GM18951 (cell line): Measurements from ENCODE around the gene CTAGE9.

Source experiments
- POLR2A ChIP-seq: IDR thresholded peaks from 4 replicates; pipeline ENCODE4 v1.6.1; 2011; ENCODE audit warnings: mild to moderate bottlenecking; ENCODE audit not compliant: insufficient read length, insufficient read depth; ENCODE audit errors: extremely low read depth
- in situ Hi-C: fragments of 300-500 bp; cut with MboI; formaldehyde crosslinking; loops from one replicate; pipeline ENCODE4 v1.12.0; 2022; ENCODE audit warnings: low sequenced_read_pairs, mixed read lengths, inconsistent platforms; ENCODE audit not compliant: unreplicated experiment

The CTAGE9 gene

DNA sequence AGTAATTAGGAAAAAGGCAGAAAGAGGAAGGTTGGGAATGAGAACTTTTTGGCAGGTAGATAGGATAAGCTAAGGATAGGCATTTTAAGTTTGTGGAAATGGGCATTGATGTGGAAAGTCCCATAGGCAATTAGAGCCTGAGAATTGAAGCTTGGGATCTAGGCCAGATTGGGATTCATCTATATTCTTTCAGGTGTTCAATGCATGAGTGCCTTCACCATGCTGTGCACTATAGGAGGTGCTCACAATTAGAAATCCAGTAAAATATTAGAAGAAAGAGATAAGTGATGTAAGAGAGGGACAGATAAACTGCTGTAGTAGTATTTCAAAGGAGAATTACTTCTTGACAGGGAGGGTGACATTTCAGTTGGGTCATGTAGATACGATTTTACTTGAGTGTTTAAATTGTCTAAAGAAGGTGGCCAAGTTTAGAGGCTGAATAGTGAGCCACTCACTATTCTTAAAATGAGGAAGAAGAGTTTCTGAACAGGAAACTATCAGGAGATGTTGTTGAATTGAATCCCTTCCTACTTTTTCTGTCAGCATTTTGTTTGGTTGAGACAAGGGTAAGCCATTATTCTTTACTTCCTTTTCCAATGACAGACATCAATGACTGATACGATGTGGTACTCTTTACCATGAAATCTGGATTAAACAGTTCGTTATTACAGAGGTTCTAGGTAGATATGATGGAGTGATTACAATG is 31.0 kb upstream of the CTAGE9 start:
- in situ Hi-C loops: no loop called here
- TF ChIP-seq POLR2A: no peak

DNA sequence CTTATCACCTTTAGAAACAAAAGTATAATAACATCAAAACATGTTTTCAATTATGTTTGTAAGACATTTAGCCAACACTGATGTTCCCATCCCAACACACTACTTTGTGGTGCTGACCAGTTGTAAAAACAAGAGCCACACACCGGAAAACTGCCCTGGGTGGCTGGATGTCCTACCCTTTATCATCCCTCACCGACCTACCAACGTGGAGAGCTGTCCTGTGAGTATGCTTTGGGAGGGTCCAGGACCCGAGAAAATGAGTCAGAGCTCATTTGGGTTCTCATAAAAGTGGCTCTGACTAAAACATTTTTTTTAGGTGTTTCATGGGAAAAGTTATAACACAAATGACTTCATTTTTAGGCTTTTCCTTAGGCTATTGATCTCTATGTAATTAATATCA is 29.3 kb upstream of the CTAGE9 start:
- in situ Hi-C loops: no loop called here
- no peak for TF ChIP-seq POLR2A

DNA sequence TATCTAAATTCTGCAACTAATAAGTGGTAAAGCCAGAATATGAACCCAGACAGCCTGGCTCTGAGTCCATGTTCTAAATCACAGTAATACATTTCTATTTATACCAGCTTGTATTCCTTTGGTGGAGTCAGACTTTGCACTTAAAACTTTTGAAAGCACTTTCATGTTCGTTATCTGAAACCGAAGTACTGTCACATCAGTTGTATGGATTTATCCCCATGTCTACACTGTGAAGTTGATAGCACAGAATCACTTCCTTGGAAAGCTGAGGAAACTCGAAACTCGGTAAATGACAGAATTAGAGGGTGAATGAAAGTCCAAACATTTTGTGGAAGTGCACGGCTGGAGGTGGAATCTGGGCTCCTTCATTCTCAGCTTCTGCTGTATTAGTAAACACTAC is 28.3 kb upstream of the CTAGE9 start:
- in situ Hi-C loops: no loop called here

DNA sequence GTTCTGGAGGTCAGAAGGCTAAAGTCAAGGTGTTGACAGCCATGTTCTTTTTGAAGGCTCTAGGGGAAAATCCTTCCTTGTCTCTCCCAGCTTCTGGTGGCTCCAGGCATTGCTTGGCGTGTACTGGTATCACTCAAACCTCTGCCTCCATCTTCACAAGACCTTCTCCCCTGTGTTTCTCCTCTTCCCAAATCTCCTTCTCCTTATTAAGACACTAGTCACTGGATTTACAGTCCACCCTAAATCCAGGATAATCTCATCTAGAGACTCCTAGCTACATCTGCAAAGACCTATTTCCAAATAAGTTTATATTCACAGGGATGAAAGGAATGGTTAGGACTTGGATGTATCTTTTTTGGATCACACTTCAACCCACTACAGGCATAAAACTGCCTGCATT is 26.0 kb upstream of the CTAGE9 start:
- in situ Hi-C loops: no loop called here

More for the DNA sequence above, 28.3 kb upstream of the CTAGE9 start:
- TF ChIP-seq POLR2A: no peak

DNA sequence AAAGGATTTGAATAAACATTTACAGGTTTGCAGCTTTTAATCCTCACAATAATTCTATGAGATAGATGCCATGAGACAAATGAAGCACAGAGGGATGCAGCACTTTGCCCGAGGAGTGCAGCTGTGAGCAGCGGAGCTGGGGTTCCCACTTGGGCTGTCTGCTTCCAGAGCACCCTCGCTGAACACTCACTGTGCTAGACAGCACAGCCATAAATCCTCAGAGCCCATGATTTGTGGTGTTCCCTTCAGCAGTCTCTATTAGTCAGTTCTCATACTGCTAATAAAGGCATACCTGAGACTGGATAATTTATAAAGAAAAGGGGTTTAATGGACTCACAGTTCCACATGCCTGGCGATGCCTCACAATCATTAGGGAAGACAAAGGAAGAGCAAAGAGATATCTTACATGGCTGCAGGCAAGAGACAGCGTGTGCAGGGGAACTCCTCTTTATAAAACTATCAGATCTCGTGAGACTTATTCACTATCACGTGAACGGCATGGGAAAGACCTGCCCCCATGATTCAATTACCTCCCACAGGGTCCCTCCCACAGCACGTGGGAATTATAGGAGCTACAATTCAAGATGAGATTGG is 25.3 kb upstream of the CTAGE9 start:
- in situ Hi-C loops: no loop called here
- no peak for TF ChIP-seq POLR2A

More for the DNA sequence above, 26.0 kb upstream of the CTAGE9 start:
- TF ChIP-seq POLR2A: no peak

DNA sequence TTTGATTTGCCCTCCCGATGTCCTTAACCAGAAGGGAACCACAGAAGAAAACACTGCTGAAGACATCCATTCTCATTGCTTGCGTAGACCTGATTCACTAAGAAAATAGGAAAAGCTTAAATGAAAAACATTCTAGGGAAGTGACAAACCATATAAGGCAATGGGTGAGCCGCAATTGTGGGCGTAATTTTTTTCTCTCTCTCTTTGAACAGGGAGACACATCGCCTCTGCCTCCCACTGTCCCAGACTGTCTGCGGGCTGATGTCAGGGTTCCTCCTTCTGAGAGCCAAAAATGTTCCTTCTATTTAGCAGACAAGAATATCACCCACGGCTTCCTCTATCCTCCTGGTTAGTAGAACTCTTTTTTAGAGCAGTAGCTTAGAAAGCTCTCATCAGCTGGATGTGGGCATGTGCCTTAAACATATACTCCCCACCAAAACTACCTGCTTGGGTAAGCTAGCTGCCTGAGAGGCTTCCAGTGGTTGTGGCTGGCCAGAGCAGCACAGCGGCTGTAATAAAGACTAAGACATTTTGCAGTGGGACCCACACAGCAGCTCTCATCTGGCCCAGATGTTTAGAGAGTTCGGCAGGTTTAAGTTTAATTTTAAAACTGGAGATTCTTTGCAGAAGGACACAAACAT is 22.7 kb upstream of the CTAGE9 start:
- TF ChIP-seq POLR2A: no peak
- in situ Hi-C loops: no loop called here

DNA sequence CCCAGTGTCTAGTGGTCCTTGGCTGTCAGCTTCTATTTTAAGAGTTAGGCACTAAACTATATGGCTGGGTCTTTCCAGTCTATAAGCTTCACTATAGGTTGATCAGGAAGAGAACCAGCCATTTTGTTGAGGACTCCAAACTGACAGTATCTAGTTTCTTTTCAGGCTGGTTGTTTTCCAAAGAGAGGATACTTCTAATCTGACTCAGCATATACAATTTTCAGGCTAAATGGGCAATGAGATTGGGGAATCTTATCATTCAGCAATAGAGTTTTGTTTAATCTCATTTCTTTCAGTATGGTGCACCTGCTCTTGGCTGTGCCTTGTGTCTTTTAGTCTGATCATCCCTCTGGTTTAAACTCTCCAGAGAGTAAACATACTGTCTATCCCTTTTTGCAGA is 20.4 kb upstream of the CTAGE9 start:
- TF ChIP-seq POLR2A: no peak

DNA sequence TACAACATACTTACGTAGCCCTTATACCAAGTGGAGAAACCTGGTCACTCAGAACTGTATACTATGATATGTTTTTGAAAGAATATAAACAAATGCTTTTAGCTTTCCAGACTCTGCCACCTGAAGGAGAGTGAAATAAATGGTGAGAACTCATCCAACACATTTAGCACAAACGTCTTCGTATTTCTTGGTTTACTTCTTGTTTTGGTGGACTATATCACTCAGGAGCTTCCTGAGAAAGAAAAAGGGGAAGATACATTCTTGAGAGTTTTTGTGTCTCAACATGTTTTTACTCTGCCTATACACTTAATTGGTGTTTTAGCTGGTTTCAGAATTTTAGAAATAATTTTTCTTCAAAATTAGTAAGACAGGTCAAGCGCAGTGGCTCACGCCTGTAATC is 19.4 kb upstream of the CTAGE9 start:
- no peak for TF ChIP-seq POLR2A
- in situ Hi-C loops: no loop called here

More for the DNA sequence above, 20.4 kb upstream of the CTAGE9 start:
- in situ Hi-C loops: no loop called here

DNA sequence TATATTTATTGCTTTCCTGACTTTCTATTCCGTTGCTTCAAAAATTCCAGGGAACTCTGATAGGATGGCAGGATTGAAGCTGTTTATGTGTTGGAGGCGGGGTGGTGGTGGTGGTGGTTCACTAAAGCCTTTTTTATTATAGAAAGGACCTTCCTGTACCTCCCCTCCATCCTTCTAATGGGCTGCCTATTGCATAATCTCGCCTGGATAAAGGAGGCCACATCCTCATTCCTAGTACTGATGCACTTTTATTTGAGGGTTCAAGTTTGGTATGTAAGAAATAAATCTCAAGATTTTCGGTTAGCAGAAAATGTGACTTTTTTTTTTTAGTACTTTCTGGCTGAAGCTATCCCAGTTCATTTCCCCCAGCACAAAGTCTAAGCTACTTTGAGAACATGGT is 18.7 kb upstream of the CTAGE9 start:
- in situ Hi-C loops: no loop called here
- TF ChIP-seq POLR2A: no peak

DNA sequence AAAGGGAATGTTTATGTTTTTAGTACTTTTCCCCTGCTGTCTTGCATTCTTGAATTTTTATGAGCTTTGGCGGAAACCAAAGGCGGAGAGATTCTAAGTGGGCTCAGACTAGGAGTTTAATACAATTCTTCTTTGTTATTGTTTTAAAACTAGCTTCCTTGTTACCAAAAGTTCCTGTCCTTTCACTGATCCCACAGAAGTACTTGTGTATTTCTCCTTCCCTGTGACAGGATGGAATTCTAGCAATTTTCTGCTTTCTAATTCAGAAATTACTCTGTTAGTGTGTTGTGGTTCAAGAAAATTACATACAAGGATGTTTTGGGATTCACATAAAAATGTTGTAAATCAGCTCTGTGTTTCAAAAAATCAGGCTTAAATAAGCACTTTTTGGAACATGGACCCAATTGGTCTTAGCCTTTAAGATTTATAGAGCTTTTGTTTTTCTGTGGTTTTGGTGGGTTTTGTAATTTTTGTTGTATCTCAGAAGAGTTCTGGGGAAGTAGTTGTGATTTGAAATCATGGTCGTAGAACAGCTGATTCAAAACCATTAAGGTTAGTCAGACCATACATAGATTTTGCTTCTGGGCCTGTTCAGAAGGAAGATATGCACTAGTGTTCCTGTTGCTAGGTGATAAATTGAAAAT is 17.6 kb upstream of the CTAGE9 start:
- in situ Hi-C loops: no loop called here
- TF ChIP-seq POLR2A: no peak

DNA sequence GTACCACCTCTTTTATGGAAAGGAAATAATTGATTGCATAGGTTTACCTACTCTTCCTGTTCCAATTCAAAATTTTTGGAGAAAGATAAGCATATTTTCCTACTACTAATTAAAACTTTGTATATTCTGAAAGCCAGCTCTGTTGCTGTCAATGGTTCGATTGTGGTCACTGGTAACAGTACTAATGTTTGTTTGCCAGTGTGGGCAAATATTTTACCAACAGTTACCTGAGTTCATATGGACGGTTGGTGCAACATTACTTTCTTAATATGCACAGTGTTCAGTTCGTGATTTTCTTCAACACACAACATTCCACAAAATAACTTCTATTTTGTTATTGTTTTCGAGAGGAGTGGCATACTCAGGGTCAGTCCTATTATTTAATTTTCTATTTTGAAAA is 17.1 kb upstream of the CTAGE9 start:
- no peak for TF ChIP-seq POLR2A
- in situ Hi-C loops: no loop called here

DNA sequence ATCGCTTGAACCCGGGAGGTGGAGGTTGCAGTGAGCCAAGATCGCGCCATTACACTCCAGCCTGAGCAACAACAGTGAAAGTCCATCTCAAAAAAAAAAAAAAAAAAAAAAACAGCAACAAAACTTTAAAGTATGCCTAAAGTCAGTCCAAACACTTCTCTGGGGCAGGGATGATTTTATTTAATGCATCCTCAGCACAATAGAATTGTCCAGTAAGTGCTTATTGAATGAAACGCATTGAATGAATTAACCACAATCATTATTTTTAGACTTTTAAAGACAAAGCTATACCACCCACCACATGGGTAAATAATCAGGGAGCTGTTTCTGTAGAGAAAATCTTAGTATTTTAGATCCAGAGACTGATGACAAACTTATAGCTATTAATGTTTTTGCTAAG is 16.6 kb upstream of the CTAGE9 start:
- no peak for TF ChIP-seq POLR2A
- in situ Hi-C loops: no loop called here

DNA sequence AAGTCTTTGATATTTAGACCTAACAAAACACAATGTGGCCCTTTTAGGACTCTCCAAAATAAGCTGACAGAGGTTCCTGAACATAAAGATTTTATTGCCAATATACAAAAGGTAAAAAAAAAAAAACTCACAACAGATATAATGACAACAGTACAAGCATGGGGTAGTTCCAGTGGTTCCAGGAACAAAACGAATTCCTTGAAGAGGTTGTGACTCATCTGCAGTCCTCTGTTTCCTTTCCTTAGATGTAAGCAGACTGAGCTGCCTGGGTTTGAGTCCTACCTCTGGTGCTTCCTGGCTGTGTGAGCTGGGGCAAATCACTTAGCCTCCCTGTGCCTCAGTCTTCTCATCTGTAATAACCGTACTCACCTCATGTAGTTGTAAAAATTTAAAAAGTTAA is 13.3 kb upstream of the CTAGE9 start:
- in situ Hi-C loops: no loop called here
- TF ChIP-seq POLR2A: no peak

DNA sequence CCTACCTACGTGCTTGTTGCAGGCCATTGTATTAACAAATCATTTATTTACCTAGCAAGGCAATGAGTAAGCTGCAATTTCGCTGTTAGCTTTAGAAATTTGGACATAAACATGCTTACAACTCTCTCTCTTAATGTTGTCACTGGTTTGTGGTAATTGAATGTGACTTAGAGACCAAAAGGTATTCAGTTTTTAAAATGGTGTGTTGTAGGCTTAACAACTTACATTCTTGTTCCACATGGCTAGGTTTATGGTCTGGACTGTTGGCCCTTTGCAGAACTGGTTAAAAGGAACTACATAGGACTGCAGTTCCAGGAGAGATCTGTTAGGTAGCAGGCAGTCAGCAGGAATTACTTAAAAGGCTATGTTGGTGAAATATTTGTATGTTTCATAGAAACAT is 10.3 kb upstream of the CTAGE9 start:
- no peak for TF ChIP-seq POLR2A
- in situ Hi-C loops: no loop called here
